Common myeloid progenitor, CD34-positive (primary cell): ENCODE results near the gene KCNMA1.
A peak's percentile ranks its signal among the peaks of the same experiment; 100 is the strongest.

Experiments used
- CTCF ChIA-PET: fragments of 350-600 bp; sonication (Branson Sonifier 250); formaldehyde crosslinking; loops from one replicate; lab custom pipeline; 2021; ENCODE audit warnings: antibody characterized with exemption; lab: Charles Lee
- POLR2A ChIA-PET: fragments of 350-600 bp; sonication (Branson Sonifier 250); formaldehyde crosslinking; loops from one replicate; lab custom pipeline; 2021; ENCODE audit warnings: antibody characterized with exemption; lab: Charles Lee
- DNase-seq, 3 donors: peaks; one replicate each; pipeline versions ENCODE4 v3.0.0 to v3.0.0-alpha.2; 2013
- H3K27ac ChIP-seq, 2 experiments: 1 replicate in 1 of 2; 2 replicates in 1 of 2; pipeline ENCODE4 v1.7.0; 2013; ENCODE audit warnings: inconsistent platforms in 2 of 2, low read length in 2 of 2, mild to moderate bottlenecking in 2 of 2, low read depth in 1 of 2, moderate library complexity in 1 of 2; ENCODE audit not compliant: severe bottlenecking in 2 of 2, insufficient read depth in 1 of 2, poor library complexity in 1 of 2
- H3K27me3 ChIP-seq, 5 experiments: replicated peaks in 2 of 5; 1 replicate in 3 of 5; 2 replicates in 2 of 5; pipeline versions ENCODE4 v1.6.1 to v1.7.0; 2013; ENCODE audit warnings: low read length in 4 of 5, mild to moderate bottlenecking in 2 of 5, moderate library complexity in 2 of 5, inconsistent platforms in 1 of 5; ENCODE audit not compliant: insufficient read depth in 5 of 5, control insufficient read depth in 4 of 5
- H3K36me3 ChIP-seq, 4 experiments: 1 replicate in 2 of 4; 2 replicates in 2 of 4; pipeline versions ENCODE4 v1.6.1 to v1.7.0; 2013; ENCODE audit warnings: low read length in 3 of 4, control low read depth in 1 of 4, mild to moderate bottlenecking in 1 of 4; ENCODE audit not compliant: control insufficient read depth in 4 of 4, insufficient read depth in 4 of 4
- H3K4me1 ChIP-seq, 4 experiments: 1 replicate in 3 of 4; 2 replicates in 1 of 4; pipeline versions ENCODE4 v1.6.1 to v1.7.1; 2013; ENCODE audit warnings: low read length in 3 of 4, mild to moderate bottlenecking in 3 of 4, control low read depth in 1 of 4, inconsistent platforms in 1 of 4, moderate library complexity in 1 of 4; ENCODE audit not compliant: control insufficient read depth in 4 of 4, insufficient read depth in 4 of 4; ENCODE audit errors: control extremely low read depth in 1 of 4
- H3K4me3 ChIP-seq, 7 experiments: 1 replicate in 4 of 7; 2 replicates in 3 of 7; pipeline versions ENCODE4 v1.5.1 to v1.7.0; 2013; ENCODE audit warnings: mild to moderate bottlenecking in 7 of 7, low read length in 6 of 7, moderate library complexity in 6 of 7, inconsistent platforms in 2 of 7, low read depth in 2 of 7, control low read depth in 1 of 7; ENCODE audit not compliant: insufficient read depth in 4 of 7, control insufficient read depth in 1 of 7; ENCODE audit errors: extremely low read depth in 1 of 7
- H3K9me3 ChIP-seq, 5 experiments: 1 replicate in 4 of 5; 2 replicates in 1 of 5; pipeline versions ENCODE4 v1.6.1 to v1.7.1; 2013; ENCODE audit warnings: low read length in 4 of 5, mild to moderate bottlenecking in 2 of 5, inconsistent platforms in 1 of 5, low read depth in 1 of 5, moderate library complexity in 1 of 5; ENCODE audit not compliant: control insufficient read depth in 4 of 5, insufficient read depth in 2 of 5; ENCODE audit errors: control extremely low read depth in 1 of 5
- WGBS: methylation state at CpG from one replicate; pipeline ENCODE4 v1.1.5; 2013; ENCODE audit not compliant: insufficient coverage; 5-methylcytosine and 5-hydroxymethylcytosine counted together

KCNMA1 gene

DNA sequence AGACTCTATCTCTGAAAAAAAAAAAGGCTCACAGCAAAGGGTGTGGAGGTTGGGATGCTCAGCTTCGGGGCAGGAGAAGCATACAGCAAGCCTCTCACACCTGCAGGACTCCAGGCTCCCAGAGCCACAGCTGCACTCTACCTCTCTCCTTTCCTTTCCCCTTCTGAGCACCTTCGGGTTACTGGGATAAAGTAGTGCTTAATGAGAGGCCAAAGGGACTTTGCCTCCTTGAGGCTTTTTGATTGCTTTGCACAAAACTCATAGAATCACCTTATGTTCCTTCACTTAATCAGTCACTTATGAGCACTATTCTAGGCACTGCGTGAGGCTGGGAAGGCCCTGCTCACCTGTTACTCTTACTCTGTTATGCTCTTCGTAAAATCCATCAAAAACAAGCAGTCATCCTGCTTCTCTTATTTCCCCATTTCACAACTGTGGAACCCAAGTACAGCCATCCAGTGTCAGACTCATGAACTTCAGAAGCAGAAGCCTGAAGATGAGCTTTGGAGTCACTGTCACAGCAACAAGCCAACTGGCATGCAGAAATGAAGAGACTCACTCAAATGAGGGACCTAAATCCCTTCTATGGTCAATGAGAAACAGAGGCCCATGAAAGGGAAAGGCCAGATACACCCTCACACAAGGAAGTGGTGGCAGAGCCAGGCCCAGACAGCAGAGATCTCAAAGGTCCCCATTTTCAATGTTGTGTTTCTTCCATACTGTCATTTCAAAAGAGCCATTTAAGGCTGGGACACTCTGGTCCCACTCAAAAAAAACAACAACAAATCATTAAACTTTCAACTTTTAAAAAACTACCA, 205.4 kb downstream of the KCNMA1 start:
- CTCF ChIA-PET = no interaction called here
- no peak overlapping the region for H3K27ac ChIP-seq
- H3K36me3 ChIP-seq = no peaks in the 10 kb centered on the region
- POLR2A ChIA-PET = interaction anchor here (0.6 kb wide), 1 partner anchor 619 kb away, joined by 3 read pairs; no protein-coding TSS in a partner anchor
- WGBS = 100% methylated on average over 3 of the region's 4 CpGs
- H3K4me1 ChIP-seq = no peaks in the 10 kb centered on the region
- no peak overlapping the region for H3K4me3 ChIP-seq
- no peaks in the 10 kb centered on the region for H3K9me3 ChIP-seq
- DNase-seq = no peak
- peaks cover 0 to 8% (median 0%) of the 10 kb centered on the region in 5 experiments for H3K27me3 ChIP-seq

DNA sequence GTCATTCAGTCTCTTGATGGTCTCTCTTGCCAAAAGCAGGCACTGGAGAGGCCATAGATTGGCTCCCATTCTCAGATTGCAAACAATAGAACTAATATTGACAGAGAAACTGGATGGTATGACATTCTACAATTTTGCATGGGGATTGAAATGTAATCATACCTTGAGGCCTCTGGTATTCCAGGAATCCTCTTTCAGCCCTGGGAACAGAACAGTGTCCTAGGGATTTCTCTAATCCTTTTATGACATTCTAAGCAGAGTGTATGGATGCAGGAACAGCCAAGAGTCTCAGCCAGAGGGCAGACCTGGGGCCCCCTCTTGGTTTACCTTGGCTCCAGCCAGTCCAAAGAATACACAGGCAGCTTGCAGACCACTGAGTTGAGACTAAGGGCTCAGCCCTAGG, 206.4 kb downstream of the KCNMA1 start:
- no peak overlapping the region for H3K4me3 ChIP-seq
- H3K4me1 ChIP-seq = no peaks in the 10 kb centered on the region
- ChIA-PET CTCF (no interaction called here), POLR2A (no interaction called here)
- no peaks in the 10 kb centered on the region for H3K9me3 ChIP-seq
- H3K27ac ChIP-seq = no peak overlapping the region
- DNase-seq = no peak
- no peaks in the 10 kb centered on the region for H3K36me3 ChIP-seq
- H3K27me3 ChIP-seq = peaks cover 0 to 8% (median 0%) of the 10 kb centered on the region in 5 experiments

DNA sequence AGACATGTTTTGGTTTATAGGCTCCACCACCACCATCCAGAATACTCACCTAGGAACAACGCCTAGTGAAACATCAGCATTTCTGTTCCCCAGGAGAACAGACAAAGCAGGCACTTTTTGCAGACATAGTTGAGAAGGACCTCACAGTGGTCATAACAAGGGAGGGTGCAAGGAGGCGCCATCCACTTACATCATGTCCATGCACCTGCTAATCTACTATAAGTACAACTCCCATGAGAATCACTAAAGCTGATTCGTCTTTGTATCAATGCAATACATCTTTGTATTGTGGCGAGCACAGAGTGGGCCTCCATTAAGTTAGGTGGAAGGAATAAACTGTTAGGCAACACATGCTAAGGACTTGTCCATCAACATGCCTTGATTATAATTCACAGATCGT, 207.1 kb downstream of the KCNMA1 start:
- H3K4me1 ChIP-seq = no peaks in the 10 kb centered on the region
- WGBS = 100% methylated on average over 2 of the region's 5 CpGs
- H3K9me3 ChIP-seq = no peaks in the 10 kb centered on the region
- ChIA-PET POLR2A (no interaction called here), CTCF (no interaction called here)
- peaks cover 0 to 8% (median 0%) of the 10 kb centered on the region in 5 experiments for H3K27me3 ChIP-seq
- H3K27ac ChIP-seq = no peak overlapping the region
- H3K4me3 ChIP-seq = no peak overlapping the region
- no peaks in the 10 kb centered on the region for H3K36me3 ChIP-seq
- DNase-seq = no peak

DNA sequence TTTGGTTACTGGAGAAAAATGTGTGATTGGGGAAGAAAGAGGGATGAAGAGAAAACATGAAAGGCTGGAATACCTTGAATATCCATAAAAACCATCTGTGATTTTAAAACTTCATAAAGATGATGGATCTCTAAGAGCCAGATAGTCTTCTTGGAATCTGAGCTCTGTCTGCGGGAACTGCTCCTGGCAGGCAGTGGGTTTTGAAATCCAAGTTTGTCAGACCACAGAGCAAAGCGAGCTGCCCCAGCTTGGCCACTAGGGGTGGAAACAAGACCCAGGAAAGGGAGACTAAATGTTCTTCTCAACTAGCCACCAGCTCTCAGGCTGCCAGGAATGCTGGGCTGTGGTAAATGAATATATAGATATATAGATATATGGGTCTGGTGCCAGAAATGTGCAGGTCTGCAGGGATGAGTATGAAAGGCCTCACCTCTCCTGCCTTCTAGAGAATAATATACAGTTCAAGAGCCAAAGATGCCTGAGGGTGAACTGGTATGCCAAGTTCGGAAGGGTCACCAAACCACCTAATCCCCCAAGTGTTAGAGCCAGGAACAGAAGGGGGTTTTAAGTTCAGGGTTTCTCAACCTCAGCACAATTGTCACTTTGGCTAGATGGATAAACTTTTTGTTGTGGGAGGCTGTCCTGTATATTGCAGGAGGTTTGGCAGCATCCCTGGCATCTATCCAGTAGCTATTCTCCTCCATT, 208.8 kb downstream of the KCNMA1 start:
- Histone ChIP-seq H3K27ac (no peak overlapping the region), H3K27me3 (peaks cover 0 to 7% (median 0%) of the 10 kb centered on the region in 5 experiments), H3K4me3 (no peak overlapping the region), H3K36me3 (no peaks in the 10 kb centered on the region), H3K4me1 (no peaks in the 10 kb centered on the region), H3K9me3 (no peaks in the 10 kb centered on the region)
- WGBS = 93% methylated on average over 3 of the region's 3 CpGs
- CTCF ChIA-PET = interaction anchor here (1.0 to 1.4 kb wide), 3 partner anchors 40 to 207 kb away, joined by 3 read pairs; no protein-coding TSS in a partner anchor
- DNase-seq = peak in 1 of 3 donors; percentile 5
- POLR2A ChIA-PET = no interaction called here

DNA sequence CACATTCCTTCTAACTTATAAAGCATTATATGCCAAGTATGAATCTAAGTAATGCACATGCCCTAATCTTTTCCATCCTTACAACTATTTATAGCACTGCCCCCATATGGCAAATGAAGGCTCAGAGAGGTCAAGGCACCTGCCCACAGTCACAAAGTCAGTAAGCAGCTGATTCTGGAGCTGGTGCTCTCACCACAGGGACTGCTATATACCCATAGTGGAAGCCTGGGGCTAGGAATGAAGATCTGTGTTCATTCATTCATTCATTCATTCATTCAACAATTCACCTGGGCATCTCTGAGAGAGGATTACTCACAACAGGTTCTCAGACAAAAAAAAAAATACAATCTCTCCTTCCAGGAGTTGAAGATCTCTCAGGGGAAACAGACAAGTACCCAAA, 213.4 kb downstream of the KCNMA1 start:
- POLR2A ChIA-PET = no interaction called here
- Histone ChIP-seq H3K9me3 (no peaks in the 10 kb centered on the region), H3K4me3 (no peak overlapping the region), H3K27ac (no peak overlapping the region), H3K4me1 (no peaks in the 10 kb centered on the region), H3K36me3 (no peaks in the 10 kb centered on the region), H3K27me3 (peaks cover 0 to 11% (median 0%) of the 10 kb centered on the region in 5 experiments)
- CTCF ChIA-PET = interaction anchor here (0.6 kb wide), 1 partner anchor 132 kb away, joined by 4 read pairs; no protein-coding TSS in a partner anchor
- no peak for DNase-seq

DNA sequence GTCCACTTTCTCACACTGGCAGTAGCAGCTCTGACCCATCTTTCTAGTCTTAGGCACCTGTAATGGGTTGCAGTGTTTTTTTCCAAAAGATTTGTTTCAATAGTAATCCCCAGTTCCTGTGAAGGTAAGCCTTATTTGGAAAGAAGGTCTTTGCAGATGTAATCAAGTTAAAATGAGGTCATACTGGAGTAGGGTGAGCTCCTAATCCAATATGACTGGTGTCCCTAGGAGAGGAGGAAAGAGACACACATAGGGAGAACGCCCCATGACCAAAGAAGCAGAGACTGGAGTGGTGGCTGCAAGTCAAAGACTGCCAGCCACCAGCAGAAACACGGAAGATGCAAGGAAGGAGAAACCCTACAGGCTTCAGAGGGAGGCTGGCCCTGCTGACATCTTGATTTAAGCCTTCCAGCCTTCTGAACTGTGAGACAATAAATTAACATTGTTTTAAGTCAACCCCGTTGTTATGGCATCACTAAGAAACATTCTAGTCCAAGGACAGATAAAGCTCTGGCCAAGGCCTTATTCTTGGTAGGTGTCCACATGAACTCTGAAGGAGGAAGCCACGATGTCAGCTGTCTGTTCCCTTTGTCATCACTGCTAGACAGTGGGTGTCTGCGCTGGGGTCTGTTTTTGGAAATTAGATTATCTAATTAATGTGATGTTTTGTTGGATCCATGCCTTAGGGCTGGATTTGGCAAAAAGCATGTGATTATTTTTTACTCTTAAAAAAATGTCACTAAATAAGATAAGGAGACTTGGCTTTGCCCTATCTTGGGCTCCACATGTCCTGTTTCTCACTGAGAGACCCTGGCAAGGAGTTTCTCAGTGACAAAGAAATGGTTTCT, 214.9 kb downstream of the KCNMA1 start:
- Histone ChIP-seq H3K36me3 (no peaks in the 10 kb centered on the region), H3K9me3 (no peaks in the 10 kb centered on the region), H3K27ac (peak overlapping the region in 1 of 2 experiments; percentile 14), H3K4me1 (no peaks in the 10 kb centered on the region), H3K4me3 (no peak overlapping the region), H3K27me3 (peaks cover 0 to 7% (median under 1%) of the 10 kb centered on the region in 5 experiments)
- ChIA-PET POLR2A (no interaction called here), CTCF (interaction anchor here (0.9 to 1.1 kb wide), 2 partner anchors 13 to 16 kb away, joined by 3 read pairs; no protein-coding TSS in a partner anchor)
- 60% methylated on average over 3 of the region's 5 CpGs for WGBS
- peak; percentile 52 to 79 (median 61) for DNase-seq
